Loucy (cell line): ENCODE data around the gene VAT1L.

Experiments used
- EZH2phosphoT487 ChIP-seq: fragments of 200-600 bp; IDR thresholded peaks from 2 replicates; pipeline ENCODE4 v1.6.1; 2018; ENCODE audit warnings: antibody characterized with exemption, mild to moderate bottlenecking, moderate library complexity, borderline replicate concordance
- TF ChIP-seq, protein P1 (sequence below): fragments of 200-600 bp; sonication (generic); conservative IDR thresholded peaks from 2 replicates; pipeline ENCODE4 v1.5.1; 2014; ENCODE audit warnings: mild to moderate bottlenecking, antibody characterized with exemption, low read length

- TF ChIP-seq, protein P1, sequence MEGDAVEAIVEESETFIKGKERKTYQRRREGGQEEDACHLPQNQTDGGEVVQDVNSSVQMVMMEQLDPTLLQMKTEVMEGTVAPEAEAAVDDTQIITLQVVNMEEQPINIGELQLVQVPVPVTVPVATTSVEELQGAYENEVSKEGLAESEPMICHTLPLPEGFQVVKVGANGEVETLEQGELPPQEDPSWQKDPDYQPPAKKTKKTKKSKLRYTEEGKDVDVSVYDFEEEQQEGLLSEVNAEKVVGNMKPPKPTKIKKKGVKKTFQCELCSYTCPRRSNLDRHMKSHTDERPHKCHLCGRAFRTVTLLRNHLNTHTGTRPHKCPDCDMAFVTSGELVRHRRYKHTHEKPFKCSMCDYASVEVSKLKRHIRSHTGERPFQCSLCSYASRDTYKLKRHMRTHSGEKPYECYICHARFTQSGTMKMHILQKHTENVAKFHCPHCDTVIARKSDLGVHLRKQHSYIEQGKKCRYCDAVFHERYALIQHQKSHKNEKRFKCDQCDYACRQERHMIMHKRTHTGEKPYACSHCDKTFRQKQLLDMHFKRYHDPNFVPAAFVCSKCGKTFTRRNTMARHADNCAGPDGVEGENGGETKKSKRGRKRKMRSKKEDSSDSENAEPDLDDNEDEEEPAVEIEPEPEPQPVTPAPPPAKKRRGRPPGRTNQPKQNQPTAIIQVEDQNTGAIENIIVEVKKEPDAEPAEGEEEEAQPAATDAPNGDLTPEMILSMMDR, result no peak
- no peak for TF ChIP-seq EZH2phosphoT487
Measured at GRCh38 chr16:77759201-77759600, 29.2 kb upstream of the VAT1L start.
